HT-29 (cell line): ENCODE measurements around the gene FRAS1. TPM values are rescaled to one million over a fixed set of nuclear protein-coding genes. Genes with fewer than 3 reads are reported as not detected.
"Not testable (repeated sequence)": the region's sequence is repeated elsewhere in the genome, so short reads cannot be mapped to it uniquely, and the experiment has no call there.

ENCODE experiments used
- DNase-seq: peaks from one replicate; pipeline ENCODE4 v3.0.0-alpha.2; 2015; ENCODE audit warnings: low spot score
- total RNA-seq: library from RNA; depleted of rRNA; stranded (reverse); fragments of >200 nt; shearing (Covaris generic); gene quantifications from 2 replicates; pipeline ENCODE4 v1.2.3, GENCODE V29; 2014

The FRAS1 gene
- total RNA-seq, 1 experiment from 2014 or later: 18.9 TPM

DNA sequence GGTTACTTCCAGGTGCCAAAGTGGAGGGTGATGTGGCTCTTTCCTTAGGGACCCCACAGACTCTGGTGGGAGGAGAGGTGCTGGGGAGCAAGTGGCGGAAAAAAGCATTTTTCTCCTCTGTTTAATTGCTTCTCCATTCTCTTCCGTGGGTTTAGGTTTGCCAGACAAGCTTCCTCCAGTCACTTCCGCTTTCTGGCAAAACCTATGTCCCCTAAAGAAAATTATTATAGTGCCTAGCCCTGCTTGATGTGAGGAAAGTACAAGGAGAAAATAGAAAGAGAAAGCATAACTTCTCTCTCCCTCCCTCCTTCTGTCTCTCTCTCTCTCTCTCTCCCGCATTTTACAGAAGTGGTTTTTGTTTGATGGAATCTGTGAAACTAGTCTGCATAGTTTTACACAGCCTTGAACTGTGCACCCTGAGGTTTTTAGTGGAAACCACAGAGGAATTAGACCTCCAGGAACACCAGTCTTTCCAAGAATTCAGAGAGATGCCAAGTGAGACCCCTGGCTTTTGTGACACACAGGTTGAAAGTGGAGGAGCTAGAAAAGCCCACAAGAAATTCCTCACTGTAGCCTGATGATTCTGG lies 263.3 kb downstream of the FRAS1 start:
- DNase-seq: no peak

DNA sequence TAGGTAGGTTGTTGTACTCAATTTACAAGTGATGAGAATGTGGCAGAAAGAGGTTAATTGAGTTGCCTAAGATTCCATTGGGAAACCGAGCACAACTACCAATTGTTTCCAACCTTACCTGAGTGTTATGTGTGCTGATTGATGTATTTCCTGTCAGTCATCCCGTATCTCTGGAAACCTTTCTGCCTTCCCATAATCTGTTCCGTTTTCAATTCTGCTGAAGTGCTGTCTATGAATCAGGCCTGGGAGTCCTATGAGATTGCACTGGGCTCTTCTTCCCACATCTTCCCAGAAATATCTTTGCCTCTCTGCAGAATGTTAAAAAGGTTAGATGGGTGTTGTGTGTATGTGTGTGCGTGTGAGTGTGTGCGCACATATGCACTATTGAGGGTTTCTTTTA lies 264.9 kb downstream of the FRAS1 start:
- DNase-seq: no peak

DNA sequence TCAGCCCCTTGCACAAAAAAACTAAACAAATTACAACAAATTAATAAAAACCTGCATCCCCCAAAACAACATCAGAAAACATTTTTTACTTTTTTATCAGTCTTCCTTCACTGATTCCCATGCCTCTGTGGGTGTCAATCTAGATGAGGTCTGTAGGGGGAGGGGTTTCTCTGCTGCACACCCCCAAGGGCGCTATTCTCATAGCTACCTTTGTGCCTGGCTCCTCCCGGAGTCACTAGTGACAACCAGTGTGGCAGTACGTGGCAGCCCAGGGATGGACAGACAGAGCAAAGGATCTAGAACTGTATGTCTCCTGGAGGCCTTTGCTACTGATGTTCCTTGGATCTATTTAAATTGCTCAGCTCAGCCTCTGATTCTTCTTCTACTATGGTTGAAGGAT lies 266.3 kb downstream of the FRAS1 start:
- DNase-seq: no peak

DNA sequence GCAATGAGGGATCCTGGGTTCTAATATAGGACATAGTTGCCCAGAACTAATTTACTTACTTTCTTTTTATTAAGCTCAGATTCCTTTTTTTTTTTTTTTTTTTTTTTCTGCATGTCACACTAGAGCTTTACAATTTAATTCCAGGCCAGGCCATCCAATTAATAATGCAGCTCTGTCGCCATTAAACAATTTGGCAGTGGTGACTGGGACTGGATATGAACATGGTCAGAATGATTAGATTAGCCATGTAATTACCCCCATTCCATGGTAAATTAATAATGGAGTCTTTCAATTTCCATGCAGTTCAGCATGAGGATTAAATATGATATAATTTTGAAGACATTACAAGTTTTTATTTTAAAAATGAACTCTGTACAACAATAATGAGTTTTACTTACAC lies 267.5 kb downstream of the FRAS1 start:
- DNase-seq: no peak

GRCh38 chr4:78325271-78326157 lies 268.4 kb downstream of the FRAS1 start:
- no peak for DNase-seq

DNA sequence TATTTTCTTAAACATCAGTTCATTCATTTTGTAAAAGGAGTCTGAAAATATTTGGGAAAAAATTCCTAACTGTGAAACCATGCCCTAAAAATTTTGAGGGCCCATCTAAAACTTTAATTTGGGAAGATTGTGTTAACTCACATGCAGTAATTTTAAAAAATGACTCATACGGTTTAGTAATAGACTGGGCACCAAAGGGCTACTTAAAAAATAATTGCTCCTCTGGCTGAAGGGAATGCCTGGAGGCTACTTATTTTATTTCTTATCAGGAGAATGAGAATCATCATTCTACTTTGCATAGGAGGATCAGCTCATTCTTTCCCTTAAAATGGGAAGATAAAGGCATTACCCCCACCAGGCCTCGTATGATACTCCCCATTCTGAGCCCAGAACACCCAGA lies 271.5 kb downstream of the FRAS1 start:
- DNase-seq: not testable (repeated sequence)

DNA sequence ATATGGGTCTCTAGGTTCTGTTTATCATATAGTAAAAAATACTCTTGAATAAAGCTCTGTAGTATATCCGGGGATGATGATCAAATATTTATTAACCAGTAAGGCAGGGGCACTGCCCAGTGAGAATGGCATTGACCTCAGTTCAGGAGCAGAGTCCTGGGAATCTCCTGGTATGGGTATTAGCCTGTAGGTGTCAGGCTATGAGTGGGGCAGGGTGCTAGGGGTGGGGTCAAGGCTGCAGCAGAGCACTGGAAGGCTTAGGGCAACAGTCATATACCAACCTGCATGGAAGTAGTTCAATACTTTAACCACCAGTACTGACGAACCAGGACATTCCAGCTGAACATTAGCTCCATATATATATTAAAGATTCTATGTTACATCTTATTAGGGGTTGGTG lies 274.1 kb downstream of the FRAS1 start:
- no peak for DNase-seq

GRCh38 chr4:78331965-78332364 lies 274.8 kb downstream of the FRAS1 start:
- DNase-seq: no peak

DNA sequence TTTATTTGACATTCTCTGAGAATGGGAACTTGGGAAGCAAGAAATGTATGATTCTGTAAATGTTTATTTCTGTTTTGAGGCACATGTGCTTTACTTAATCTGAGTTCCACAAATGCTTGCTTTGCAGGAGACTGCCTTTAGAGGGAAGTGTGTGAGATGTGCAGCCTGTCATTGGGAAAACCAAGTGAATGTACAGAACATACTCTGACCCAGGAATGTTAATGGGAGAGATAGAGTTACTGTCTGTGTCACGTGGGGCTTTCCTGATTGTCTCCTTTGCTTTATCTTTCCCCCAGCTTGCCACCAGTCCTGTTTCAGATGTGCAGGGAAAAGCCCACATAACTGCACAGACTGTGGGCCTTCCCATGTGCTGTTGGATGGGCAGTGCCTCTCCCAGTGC lies 275.9 kb downstream of the FRAS1 start:
- no peak for DNase-seq

DNA sequence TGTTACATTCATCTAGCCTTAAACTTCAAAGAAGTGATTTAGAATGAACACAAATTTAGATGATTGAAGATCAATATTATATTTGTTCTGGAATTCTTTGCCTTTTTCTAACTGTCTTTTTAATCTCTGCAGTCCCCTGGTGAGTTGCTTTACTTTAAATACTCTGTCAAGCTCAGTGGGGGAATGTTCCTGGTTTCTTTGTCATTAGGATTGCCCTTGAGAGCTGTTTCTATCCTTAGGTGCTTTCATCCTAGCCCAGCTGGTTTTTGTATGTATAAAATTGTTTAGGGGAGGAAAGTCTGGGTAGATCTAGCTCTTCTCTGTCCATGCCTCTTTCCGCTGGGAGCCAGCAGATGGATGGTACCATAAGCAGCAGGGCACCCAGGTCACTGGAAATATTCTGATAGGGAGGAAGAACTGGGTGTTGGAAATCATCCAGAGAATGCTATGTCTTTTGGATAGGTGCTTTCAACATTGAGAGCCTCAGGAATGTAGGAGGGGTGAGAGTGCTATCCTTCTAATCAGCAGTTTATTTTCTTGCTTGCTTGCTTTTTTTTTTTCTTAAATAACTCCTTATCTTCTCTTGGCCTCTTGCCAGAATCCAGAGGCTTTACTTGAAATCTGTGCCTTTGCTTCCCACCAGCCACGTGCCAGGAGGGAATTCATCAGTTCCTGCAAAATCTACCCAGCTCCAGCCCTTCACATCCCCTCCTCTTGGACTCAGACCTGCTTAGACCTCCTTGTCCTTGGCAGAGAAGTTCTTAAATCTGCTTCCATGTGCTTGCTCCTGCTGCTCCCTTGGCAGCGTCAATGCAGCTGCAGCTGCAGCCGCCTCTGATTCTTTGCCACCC lies 279.2 kb downstream of the FRAS1 start:
- no peak for DNase-seq

DNA sequence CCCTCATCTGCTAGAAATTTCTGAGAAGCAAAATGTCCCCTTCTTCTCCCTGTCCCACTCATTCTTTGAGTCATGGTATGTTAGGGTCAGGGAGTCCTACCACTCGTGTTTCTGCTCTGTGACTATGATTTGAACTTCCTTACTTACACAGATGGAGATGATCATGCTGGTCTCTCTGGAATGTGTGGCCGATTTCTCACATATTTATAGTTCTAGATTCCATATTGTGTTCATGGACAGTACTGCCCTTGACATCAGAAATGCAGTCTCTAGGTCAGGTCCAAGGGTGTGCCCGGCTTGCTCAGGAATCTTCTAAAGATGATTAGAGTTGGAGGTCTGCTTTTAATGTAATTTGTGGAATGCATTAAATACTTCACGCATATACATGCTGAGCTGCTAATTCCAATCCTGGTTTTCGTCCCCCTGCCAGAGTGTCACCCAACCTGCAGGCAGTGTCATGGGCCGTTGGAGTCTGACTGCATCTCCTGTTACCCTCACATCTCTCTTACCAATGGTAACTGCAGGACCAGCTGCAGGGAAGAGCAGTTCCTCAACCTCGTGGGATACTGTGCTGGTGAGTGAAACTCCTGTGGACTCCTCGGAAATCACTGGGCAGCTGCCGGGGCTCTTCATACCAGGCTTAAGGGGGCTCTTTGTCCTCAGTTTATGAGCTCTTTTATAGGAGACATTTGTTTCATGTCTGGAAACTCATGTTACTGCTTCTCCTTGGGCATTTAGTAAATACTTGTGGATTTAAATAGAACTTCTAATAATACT lies 280.3 kb downstream of the FRAS1 start:
- DNase-seq: no peak

- no peak for DNase-seq
These were observed 285.0 kb downstream of the FRAS1 start for GRCh38 chr4:78342125-78342524.

- DNase-seq: no peak
These were observed 286.6 kb downstream of the FRAS1 start for GRCh38 chr4:78343682-78344081.

- DNase-seq: no peak
These were observed 288.1 kb downstream of the FRAS1 start for GRCh38 chr4:78345237-78345636.

DNA sequence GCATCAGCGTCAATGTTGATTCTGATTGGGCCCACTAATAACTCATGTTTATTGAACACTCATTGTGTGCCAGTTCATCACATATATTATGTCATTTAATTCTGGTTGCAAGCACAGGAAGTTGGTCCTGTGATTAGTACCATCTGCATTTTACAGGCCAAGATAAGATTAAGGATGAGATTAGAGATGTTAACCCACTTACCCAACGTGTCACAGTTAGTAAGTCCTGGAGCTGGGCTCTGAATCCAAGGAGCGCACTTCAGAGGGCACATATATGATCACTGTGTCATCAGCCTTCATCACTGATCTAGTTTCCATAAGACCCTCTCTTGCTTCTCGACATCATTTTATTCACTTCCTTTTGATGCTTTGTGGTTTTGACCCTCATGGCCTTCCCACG lies 289.1 kb downstream of the FRAS1 start:
- DNase-seq: no peak

DNA sequence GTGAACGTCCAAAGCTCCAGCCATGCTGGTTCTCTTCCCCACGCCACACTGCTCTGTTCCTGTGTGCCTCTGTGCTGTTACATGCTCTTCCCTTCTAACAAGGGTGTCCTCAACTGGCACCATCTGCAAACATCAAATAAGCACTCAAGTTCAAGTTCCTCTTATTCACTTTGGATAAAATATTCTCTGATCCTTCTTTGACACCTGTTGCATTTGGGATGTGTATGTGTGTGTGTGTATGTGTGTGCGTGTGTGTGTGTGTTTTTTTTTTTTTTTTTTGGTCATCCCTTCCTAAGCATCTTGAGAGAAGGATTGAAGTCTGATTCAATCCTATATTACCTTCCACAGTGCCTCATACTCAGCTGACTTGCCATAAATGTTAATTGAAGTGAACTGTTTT lies 290.4 kb downstream of the FRAS1 start:
- no peak for DNase-seq

DNA sequence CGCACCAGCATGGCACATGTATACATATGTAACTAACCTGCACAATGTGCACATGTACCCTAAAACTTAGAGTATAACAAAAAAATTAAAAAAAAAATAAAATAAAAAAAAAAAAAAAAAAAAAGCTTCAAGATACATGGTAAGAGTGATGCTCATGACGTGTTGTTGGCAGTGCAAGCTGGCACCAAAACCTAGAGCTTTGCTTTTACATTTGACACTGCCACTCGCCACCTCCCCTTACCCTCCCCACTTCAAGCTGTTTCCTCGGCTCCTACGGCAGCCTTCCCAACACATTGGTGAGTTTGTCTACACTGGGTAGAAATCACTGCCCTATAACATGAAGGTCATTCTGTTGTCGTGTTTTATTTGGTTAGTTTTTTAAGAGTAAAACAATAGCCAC lies 296.8 kb downstream of the FRAS1 start:
- no peak for DNase-seq

DNA sequence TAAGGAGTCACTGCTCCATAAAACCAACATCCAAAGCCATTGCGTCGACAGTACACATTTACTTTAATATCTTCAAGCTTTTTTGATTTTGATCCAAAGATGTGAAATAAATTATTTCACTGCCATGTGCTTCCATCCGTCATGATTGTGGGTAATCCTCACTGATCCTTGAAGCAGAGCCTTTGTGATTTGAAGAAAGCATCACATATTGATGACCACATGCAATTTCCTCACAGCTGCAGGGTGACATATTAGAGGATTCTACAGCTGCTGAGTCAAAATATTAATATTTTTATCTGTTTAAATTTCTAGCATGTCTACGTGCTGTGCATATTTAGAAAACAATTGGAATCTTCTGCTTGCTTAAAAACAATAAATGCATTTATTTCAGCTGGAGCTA lies 297.7 kb downstream of the FRAS1 start:
- DNase-seq: no peak

- DNase-seq: no peak
These were observed 298.2 kb downstream of the FRAS1 start for GRCh38 chr4:78355306-78355705.

DNA sequence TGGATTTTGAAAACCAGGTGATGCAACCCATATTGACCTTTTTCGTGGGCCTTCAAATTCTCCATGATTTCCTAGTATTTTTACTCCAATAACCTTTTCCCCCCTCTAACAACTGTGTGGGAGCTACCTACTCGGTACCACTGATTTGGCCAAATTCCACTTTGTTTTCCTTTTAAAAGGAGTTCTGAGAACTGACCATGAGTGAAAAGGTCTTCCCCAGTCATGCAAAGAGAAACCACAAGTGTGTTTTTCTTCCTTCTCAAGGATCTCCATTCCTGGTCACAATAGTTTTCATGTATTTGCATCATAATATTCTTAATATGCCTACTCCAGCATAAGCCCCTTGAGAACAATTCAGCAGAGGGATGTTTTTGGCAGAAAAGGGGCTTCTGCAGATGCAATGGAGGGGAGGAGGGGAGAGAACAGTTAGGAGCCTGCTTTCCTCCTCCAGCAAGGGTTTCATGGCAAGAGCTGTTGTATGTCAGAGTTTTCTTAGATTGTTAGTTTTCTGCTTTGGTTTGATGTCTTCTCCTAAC lies 299.2 kb downstream of the FRAS1 start:
- DNase-seq: no peak

GRCh38 chr4:78357122-78357521 lies 300.0 kb downstream of the FRAS1 start:
- no peak for DNase-seq
